Measurements from ENCODE around the gene TRABD. TPM values are rescaled to one million over a fixed set of nuclear protein-coding genes. Genes with fewer than 3 reads are reported as not detected.

Gene TRABD
- polyA plus RNA-seq, 1 donor (not counting 4 experiments of a cell fraction or from before 2014, with no cell fraction given): 22.7 TPM

DNA sequence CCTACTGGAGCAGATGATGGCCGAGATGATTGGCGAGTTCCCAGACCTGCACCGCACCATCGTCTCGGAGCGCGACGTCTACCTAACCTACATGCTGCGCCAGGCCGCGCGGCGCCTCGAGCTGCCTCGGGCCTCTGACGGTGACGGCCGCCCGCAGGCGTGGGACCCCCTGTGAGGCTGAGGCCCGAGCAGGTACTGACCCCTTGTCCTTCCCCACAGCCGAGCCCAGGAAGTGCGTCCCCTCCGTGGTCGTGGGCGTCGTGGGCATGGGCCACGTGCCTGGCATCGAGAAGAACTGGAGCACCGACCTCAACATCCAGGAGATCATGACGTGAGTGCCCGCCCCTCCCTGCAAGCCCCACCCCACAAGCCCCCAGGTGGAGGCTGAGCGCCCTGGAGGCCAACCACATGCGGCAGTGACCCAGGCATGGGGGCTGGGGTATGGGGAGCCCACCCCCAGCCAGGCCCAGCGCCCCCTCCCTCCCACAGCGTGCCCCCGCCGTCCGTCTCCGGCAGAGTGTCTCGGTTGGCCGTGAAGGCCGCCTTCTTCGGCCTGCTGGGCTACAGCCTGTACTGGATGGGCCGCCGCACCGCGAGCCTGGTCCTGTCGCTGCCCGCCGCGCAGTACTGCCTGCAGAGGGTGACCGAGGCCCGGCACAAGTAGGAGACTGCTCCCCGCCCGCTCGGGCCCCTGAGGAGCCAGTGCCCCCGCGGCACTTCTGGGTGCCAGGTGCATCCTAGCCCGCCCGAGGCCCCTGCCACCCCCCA is 12.3 kb downstream of the TRABD start:
- no peak overlapping the region for H2AFZ ChIP-seq (ENCODE audit: control insufficient read depth, low read length)
- H3K36me3 ChIP-seq (ENCODE audit: control insufficient read depth in 2 of 2, extremely low read depth in 1 of 2, insufficient read depth in 2 of 2, low read length in 2 of 2): peaks cover 17 to 28% of the 10 kb centered on the region in 2 experiments
- no peak overlapping the region for H3K27ac ChIP-seq (ENCODE audit: control insufficient read depth, insufficient read depth, low read length)
- peaks cover 2% of the 10 kb centered on the region for H3K9me1 ChIP-seq (ENCODE audit: control insufficient read depth, extremely low read depth, insufficient read depth, low read length)
- H4K20me1 ChIP-seq (ENCODE audit: control insufficient read depth, extremely low read depth, insufficient read depth, low read length): no peaks in the 10 kb centered on the region
- H3K9me3 ChIP-seq (ENCODE audit: control insufficient read depth, low read depth, low read length): no peaks in the 10 kb centered on the region
- dilution Hi-C loops (cut with MboI; ENCODE audit: extremely low pct_ligation_motif_present, low sequenced_read_pairs): no loop called here
- TF ChIP-seq, protein P1, sequence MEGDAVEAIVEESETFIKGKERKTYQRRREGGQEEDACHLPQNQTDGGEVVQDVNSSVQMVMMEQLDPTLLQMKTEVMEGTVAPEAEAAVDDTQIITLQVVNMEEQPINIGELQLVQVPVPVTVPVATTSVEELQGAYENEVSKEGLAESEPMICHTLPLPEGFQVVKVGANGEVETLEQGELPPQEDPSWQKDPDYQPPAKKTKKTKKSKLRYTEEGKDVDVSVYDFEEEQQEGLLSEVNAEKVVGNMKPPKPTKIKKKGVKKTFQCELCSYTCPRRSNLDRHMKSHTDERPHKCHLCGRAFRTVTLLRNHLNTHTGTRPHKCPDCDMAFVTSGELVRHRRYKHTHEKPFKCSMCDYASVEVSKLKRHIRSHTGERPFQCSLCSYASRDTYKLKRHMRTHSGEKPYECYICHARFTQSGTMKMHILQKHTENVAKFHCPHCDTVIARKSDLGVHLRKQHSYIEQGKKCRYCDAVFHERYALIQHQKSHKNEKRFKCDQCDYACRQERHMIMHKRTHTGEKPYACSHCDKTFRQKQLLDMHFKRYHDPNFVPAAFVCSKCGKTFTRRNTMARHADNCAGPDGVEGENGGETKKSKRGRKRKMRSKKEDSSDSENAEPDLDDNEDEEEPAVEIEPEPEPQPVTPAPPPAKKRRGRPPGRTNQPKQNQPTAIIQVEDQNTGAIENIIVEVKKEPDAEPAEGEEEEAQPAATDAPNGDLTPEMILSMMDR (optimal IDR thresholded peaks at IDR 0.05 in 1 of 3, IDR thresholded peaks at IDR 0.05 in 1 of 3, conservative IDR thresholded peaks at IDR 0.05 in 1 of 3; ENCODE audit: extremely low read depth in 1 of 3, insufficient read depth in 2 of 3, low read length in 3 of 3): no peak
- TF ChIP-seq EZH2 (IDR thresholded peaks at IDR 0.05; ENCODE audit: low read length): no peak
- peaks cover 11% of the 10 kb centered on the region for H3K4me1 ChIP-seq (ENCODE audit: control insufficient read depth, extremely low read depth, insufficient read depth, low read length)
- no peak overlapping the region for H3K9ac ChIP-seq (ENCODE audit: control insufficient read depth, extremely low read depth, insufficient read depth, low read length)
- H3K4me3 ChIP-seq (ENCODE audit: control insufficient read depth in 2 of 3, extremely low read depth in 1 of 3, insufficient read depth in 2 of 3, low read depth in 1 of 3, low read length in 3 of 3): no peak overlapping the region
- H3K79me2 ChIP-seq (ENCODE audit: control insufficient read depth, insufficient read depth, low read length): peaks cover 21% of the 10 kb centered on the region
- no peak overlapping the region for H3K4me2 ChIP-seq (ENCODE audit: control insufficient read depth, extremely low read depth, insufficient read depth, low read depth, low read length)
- DNase-seq (ENCODE audit: low read depth, low spot score) (no peak), FAIRE-seq (no peak)
- no peaks in the 10 kb centered on the region for H3K27me3 ChIP-seq (ENCODE audit: control insufficient read depth, extremely low read depth, insufficient read depth, low read length)

DNA sequence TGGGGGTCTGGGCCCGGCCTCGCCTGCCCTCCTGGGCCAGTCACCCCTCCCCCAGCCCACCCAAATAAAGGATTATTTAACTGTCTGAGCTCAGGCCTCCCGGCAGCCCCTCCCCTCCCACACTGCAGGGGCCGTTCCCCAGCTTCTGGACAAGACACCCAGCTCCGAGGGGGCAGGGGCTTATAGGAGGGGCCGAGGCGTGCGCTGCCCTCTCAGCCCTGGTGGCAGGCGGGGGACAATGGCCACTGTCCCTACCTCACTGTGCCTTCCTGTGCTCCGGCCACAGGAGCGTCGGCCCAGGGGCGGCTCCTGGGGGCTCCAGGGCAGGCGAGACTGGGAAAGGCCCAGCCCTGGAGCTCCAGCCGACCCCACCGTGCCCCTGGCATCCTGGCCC is 12.9 kb downstream of the TRABD start:
- TF ChIP-seq EZH2 (IDR thresholded peaks at IDR 0.05; ENCODE audit: low read length): no peak
- H3K36me3 ChIP-seq (ENCODE audit: control insufficient read depth in 2 of 2, extremely low read depth in 1 of 2, insufficient read depth in 2 of 2, low read length in 2 of 2): peaks cover 15 to 29% of the 10 kb centered on the region in 2 experiments
- H2AFZ ChIP-seq (ENCODE audit: control insufficient read depth, low read length): no peak overlapping the region
- no peaks in the 10 kb centered on the region for H3K9me3 ChIP-seq (ENCODE audit: control insufficient read depth, low read depth, low read length)
- peaks cover 2% of the 10 kb centered on the region for H3K9me1 ChIP-seq (ENCODE audit: control insufficient read depth, extremely low read depth, insufficient read depth, low read length)
- no peaks in the 10 kb centered on the region for H3K27me3 ChIP-seq (ENCODE audit: control insufficient read depth, extremely low read depth, insufficient read depth, low read length)
- no peak overlapping the region for H3K27ac ChIP-seq (ENCODE audit: control insufficient read depth, insufficient read depth, low read length)
- no peak overlapping the region for H3K4me2 ChIP-seq (ENCODE audit: control insufficient read depth, extremely low read depth, insufficient read depth, low read depth, low read length)
- H3K4me3 ChIP-seq (ENCODE audit: control insufficient read depth in 2 of 3, extremely low read depth in 1 of 3, insufficient read depth in 2 of 3, low read depth in 1 of 3, low read length in 3 of 3): no peak overlapping the region
- peaks cover 15% of the 10 kb centered on the region for H3K79me2 ChIP-seq (ENCODE audit: control insufficient read depth, insufficient read depth, low read length)
- DNase-seq (ENCODE audit: low read depth, low spot score) (no peak), FAIRE-seq (no peak)
- no peaks in the 10 kb centered on the region for H4K20me1 ChIP-seq (ENCODE audit: control insufficient read depth, extremely low read depth, insufficient read depth, low read length)
- dilution Hi-C loops (cut with MboI; ENCODE audit: extremely low pct_ligation_motif_present, low sequenced_read_pairs): no loop called here
- no peak overlapping the region for H3K9ac ChIP-seq (ENCODE audit: control insufficient read depth, extremely low read depth, insufficient read depth, low read length)
- peaks cover 11% of the 10 kb centered on the region for H3K4me1 ChIP-seq (ENCODE audit: control insufficient read depth, extremely low read depth, insufficient read depth, low read length)

Measured in keratinocyte (primary cell).